GM23248 (cell line): ENCODE results near the gene MPZL2.

ENCODE experiments used
- EZH2 ChIP-seq: fragments of 200-600 bp; sonication (generic); IDR thresholded peaks from 2 replicates; pipeline ENCODE4 v1.6.1; 2018; ENCODE audit warnings: antibody characterized with exemption, mild to moderate bottlenecking; ENCODE audit not compliant: insufficient read depth, poor library complexity, severe bottlenecking
- EZH2phosphoT487 ChIP-seq: fragments of 200-600 bp; sonication (generic); IDR thresholded peaks from 2 replicates; pipeline ENCODE4 v1.6.1; 2018; ENCODE audit warnings: antibody characterized with exemption, moderate library complexity, mild to moderate bottlenecking, low read depth; ENCODE audit not compliant: insufficient read depth

DNA sequence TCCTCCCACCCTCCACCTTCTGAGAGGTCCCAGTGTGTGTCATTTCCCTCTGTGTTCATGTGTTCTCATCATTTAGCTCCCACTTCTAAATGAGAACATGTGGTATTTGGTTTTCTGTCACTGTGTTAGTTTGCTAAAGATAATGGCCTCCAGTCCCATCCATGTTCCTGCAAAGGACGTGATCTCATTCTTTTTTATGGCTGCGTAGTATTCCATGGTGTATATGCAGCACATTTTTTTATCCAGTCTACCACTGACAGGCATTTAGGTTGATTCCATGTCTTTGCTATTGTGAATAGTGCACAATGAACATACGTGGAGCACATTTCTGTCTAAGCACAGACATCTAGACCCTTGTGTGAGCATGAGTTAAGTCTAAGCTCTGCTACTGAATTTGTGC, 46.2 kb upstream of the MPZL2 start:
- no peak for TF ChIP-seq EZH2
- TF ChIP-seq EZH2phosphoT487 = no peak
